ENCODE results near the gene KIF27.

DNA sequence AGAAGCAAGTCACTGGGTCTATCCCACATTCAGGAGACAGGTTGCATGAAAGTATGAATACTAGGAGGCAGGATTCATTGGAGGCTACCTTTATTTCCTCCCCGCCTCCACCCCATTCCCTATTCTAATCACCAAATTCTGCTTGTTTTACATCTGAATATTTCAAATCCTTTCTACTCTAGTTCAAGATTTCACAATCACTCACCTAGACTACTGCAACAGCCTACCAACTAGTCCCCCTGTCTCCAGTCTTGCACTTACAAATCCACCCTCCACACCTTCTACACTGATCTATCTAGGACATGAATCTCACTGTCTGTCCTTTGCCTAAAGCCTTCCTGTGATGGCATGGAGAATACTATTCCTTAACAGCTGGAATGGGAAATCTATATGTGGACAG, 6.4 kb upstream of the KIF27 start:
- TF ChIP-seq CTCF (conservative IDR thresholded peaks at IDR 0.05 in 1 of 2, IDR thresholded peaks at IDR 0.05 in 1 of 2; ENCODE audit: extremely low read depth in 1 of 2, insufficient read depth in 1 of 2, low read depth in 1 of 2, low read length in 2 of 2) (no peak), EZH2 (IDR thresholded peaks at IDR 0.05; ENCODE audit: borderline replicate concordance, low read length) (no peak)
